IMR-90 (cell line): Measurements from ENCODE around the gene EIF4G3. TPM values are rescaled to one million over a fixed set of nuclear protein-coding genes. Genes with fewer than 3 reads are reported as not detected.

Experiments
- ATAC-seq: fragments of 200-7000 bp; cut with Tn5 transposase; 2 replicates; pipeline ENCODE4 v1.9.1; 2020; ENCODE audit warnings: low read depth, mild to moderate bottlenecking, moderate library complexity
- BruUV-seq: library from RNA; stranded (reverse); fragments of 400-500 nt; replicated peaks from 2 replicates; lab custom pipeline; 2021; lab: Mats Ljungman, UMichigan
- CTCF ChIA-PET: fragments of 300-600 bp; formaldehyde crosslinking; extraction: SDS; loops from one replicate; lab custom pipeline; 2021; ENCODE audit warnings: antibody characterized with exemption; lab: Yijun Ruan, JAX
- POLR2A ChIA-PET: fragments of 300-600 bp; sonication (Branson Sonifier 250); formaldehyde crosslinking; loops from one replicate; lab custom pipeline; 2022; ENCODE audit warnings: antibody characterized with exemption; ENCODE audit not compliant: unreplicated experiment; lab: Charles Lee
- DNase-seq: peaks from one replicate; pipeline ENCODE4 v3.0.0; 2013
- H2AFZ ChIP-seq: replicated peaks from 2 replicates; pipeline ENCODE3; 2013; ENCODE audit warnings: low read length, mild to moderate bottlenecking; ENCODE audit not compliant: poor library complexity
- H2AK5ac ChIP-seq: 2 replicates; pipeline ENCODE4 v1.6.1; 2013; ENCODE audit warnings: low read depth, low read length, inconsistent platforms
- H2AK9ac ChIP-seq: replicated peaks from 2 replicates; pipeline ENCODE3; 2013; ENCODE audit warnings: mild to moderate bottlenecking, low read depth, low read length, moderate library complexity; ENCODE audit not compliant: poor library complexity
- H2BK120ac ChIP-seq: 2 replicates; pipeline ENCODE4 v1.6.1; 2013; ENCODE audit warnings: low read depth, low read length, inconsistent platforms
- H2BK15ac ChIP-seq: 3 replicates; pipeline ENCODE4 v1.6.1; 2013; ENCODE audit warnings: low read depth, low read length, inconsistent platforms
- H2BK20ac ChIP-seq: 2 replicates; pipeline ENCODE4 v1.6.1; 2013; ENCODE audit warnings: low read depth, mild to moderate bottlenecking, inconsistent platforms, low read length, moderate library complexity
- H2BK5ac ChIP-seq: 2 replicates; pipeline ENCODE4 v1.6.1; 2013; ENCODE audit warnings: mild to moderate bottlenecking, low read depth, low read length, inconsistent platforms; ENCODE audit not compliant: poor library complexity, severe bottlenecking
- H3K14ac ChIP-seq: replicated peaks from 2 replicates; pipeline ENCODE4 v1.6.1; 2013; ENCODE audit warnings: low read depth, low read length, inconsistent platforms
- H3K18ac ChIP-seq: 2 replicates; pipeline ENCODE4 v1.6.1; 2013; ENCODE audit warnings: low read depth, low read length, control low read depth
- H3K23ac ChIP-seq: 2 replicates; pipeline ENCODE4 v1.6.1; 2013; ENCODE audit warnings: low read depth, low read length, inconsistent platforms
- H3K27ac ChIP-seq: 2 replicates; pipeline ENCODE4 v1.5.1; 2013; ENCODE audit warnings: mild to moderate bottlenecking, control low read depth, low read length; ENCODE audit not compliant: insufficient read depth
- H3K27me3 ChIP-seq: 2 replicates; pipeline ENCODE4 v1.6.1; 2013; ENCODE audit warnings: low read length; ENCODE audit not compliant: control insufficient read depth, insufficient read depth
- H3K36me3 ChIP-seq: 2 replicates; pipeline ENCODE4 v1.6.1; 2013; ENCODE audit warnings: low read length, mixed read lengths; ENCODE audit not compliant: control insufficient read depth, insufficient read depth
- H3K4ac ChIP-seq: 2 replicates; pipeline ENCODE4 v1.6.1; 2013; ENCODE audit warnings: low read depth, low read length, inconsistent platforms
- H3K4me1 ChIP-seq: 2 replicates; pipeline ENCODE4 v1.6.1; 2013; ENCODE audit warnings: low read length, mixed read lengths; ENCODE audit not compliant: control insufficient read depth, insufficient read depth
- H3K4me2 ChIP-seq: 2 replicates; pipeline ENCODE4 v1.6.1; 2013; ENCODE audit warnings: low read depth, mild to moderate bottlenecking, control low read depth, low read length, moderate library complexity
- H3K4me3 ChIP-seq: 2 replicates; pipeline ENCODE4 v1.5.1; 2013; ENCODE audit warnings: low read depth, mild to moderate bottlenecking, control low read depth, low read length, moderate library complexity; ENCODE audit not compliant: insufficient read depth
- H3K56ac ChIP-seq: 2 replicates; pipeline ENCODE4 v1.6.1; 2013; ENCODE audit warnings: low read length, inconsistent platforms; ENCODE audit not compliant: insufficient read depth; ENCODE audit errors: extremely low read depth
- H3K79me1 ChIP-seq, 2 experiments: 2 replicates each; pipeline ENCODE4 v1.6.1; 2013; ENCODE audit warnings: low read length in 2 of 2, inconsistent platforms in 1 of 2, low read depth in 1 of 2
- H3K9ac ChIP-seq: 2 replicates; pipeline ENCODE4 v1.6.1; 2013; ENCODE audit warnings: low read depth, low read length, control low read depth
- H3K9me1 ChIP-seq: 2 replicates; pipeline ENCODE4 v1.6.1; 2013; ENCODE audit warnings: low read length, inconsistent platforms; ENCODE audit not compliant: insufficient read depth
- H3K9me3 ChIP-seq: 2 replicates; pipeline ENCODE4 v1.6.1; 2013; ENCODE audit warnings: low read length; ENCODE audit not compliant: control insufficient read depth, insufficient read depth
- H4K20me1 ChIP-seq: 2 replicates; pipeline ENCODE4 v1.6.1; 2013; ENCODE audit warnings: low read length, inconsistent platforms; ENCODE audit not compliant: insufficient read depth
- H4K5ac ChIP-seq: 2 replicates; pipeline ENCODE4 v1.6.1; 2013; ENCODE audit warnings: mild to moderate bottlenecking, low read depth, low read length, control low read depth
- H4K8ac ChIP-seq, 2 experiments: 2 replicates each; pipeline ENCODE4 v1.6.1; 2013; ENCODE audit warnings: low read depth in 2 of 2, low read length in 2 of 2, control low read depth in 1 of 2, inconsistent platforms in 1 of 2
- H4K91ac ChIP-seq: 2 replicates; pipeline ENCODE4 v1.6.1; 2013; ENCODE audit warnings: low read depth, low read length, inconsistent platforms; ENCODE audit not compliant: insufficient read depth
- BHLHE40 ChIP-seq: fragments of 150-350 bp; IDR thresholded peaks from 2 replicates; pipeline ENCODE4 v1.6.1; 2016; ENCODE audit warnings: mild to moderate bottlenecking, low read depth, low read length
- ELK1 ChIP-seq: fragments of 150-350 bp; IDR thresholded peaks from 2 replicates; pipeline ENCODE4 v1.6.1; 2016; ENCODE audit warnings: low read depth, mild to moderate bottlenecking, low read length, moderate library complexity, borderline replicate concordance
- MXI1 ChIP-seq: IDR thresholded peaks from 2 replicates; pipeline ENCODE4 v1.6.1; 2012; ENCODE audit warnings: low read depth, mild to moderate bottlenecking, low read length, moderate library complexity, borderline replicate concordance
- NFE2L2 ChIP-seq: fragments of 150-350 bp; IDR thresholded peaks from 2 replicates; pipeline ENCODE4 v1.6.1; 2016; ENCODE audit warnings: low read depth, mild to moderate bottlenecking, low read length
- RCOR1 ChIP-seq: IDR thresholded peaks from 2 replicates; pipeline ENCODE4 v1.6.1; 2012; ENCODE audit warnings: mild to moderate bottlenecking, low read length, improper control_type of control experiment; ENCODE audit not compliant: insufficient replicate concordance
- WGBS, 2 experiments: methylation state at CpG; one replicate each; pipeline versions ENCODE4 v1.1.5 to v1.1.7; 2013; ENCODE audit warnings: missing lambda C conversion rate in 2 of 2; ENCODE audit not compliant: insufficient read length in 1 of 2; ENCODE audit errors: extremely low coverage in 2 of 2; 5-methylcytosine and 5-hydroxymethylcytosine counted together
- dilution Hi-C: fragments of 300-500 bp; cut with HindIII; formaldehyde crosslinking; loops from one replicate; pipeline ENCODE4 v1.14.3; 2018; ENCODE audit warnings: low sequenced_read_pairs; ENCODE audit not compliant: unreplicated experiment
- in situ Hi-C: fragments of 300-500 bp; cut with MboI; formaldehyde crosslinking; loops from 3 replicates; pipeline ENCODE4 v1.14.3; 2019; ENCODE audit warnings: low sequenced_read_pairs, inconsistent platforms, mixed read lengths
- intact Hi-C: fragments of 100-400 bp; cut with micrococcal nuclease; formaldehyde crosslinking; loops from 2 replicates; pipeline ENCODE4 v1.10.0; 2022
- polyA plus RNA-seq, 3 experiments: library from polyadenylated mRNA; depleted of rRNA; stranded (reverse); fragments of >200 nt; gene quantifications; 2 replicates each; pipeline ENCODE4 v1.2.3, GENCODE V29; 2012; ENCODE audit warnings: low replicate concordance in 1 of 3
- total RNA-seq: library from RNA; depleted of rRNA; stranded (reverse); fragments of >200 nt; gene quantifications from 2 replicates; pipeline ENCODE4 v1.2.3, GENCODE V29; 2012

The EIF4G3 gene
- total and polyA plus RNA-seq, 2 of the 4 experiments (the other 2 are of a cell fraction), result 25.8 to 49.2 TPM

- Histone ChIP-seq H2AK9ac (no peak overlapping the region), H3K14ac (no peak overlapping the region; the same call in 1 of the 2 replicates), H2BK20ac (no peak overlapping the region), H2AK5ac (no peak overlapping the region), H2BK5ac (no peak overlapping the region), H3K4me3 (no peak overlapping the region), H2BK15ac (no peak overlapping the region), H4K91ac (no peak overlapping the region), H3K36me3 (peaks cover 3% of the 10 kb centered on the region), H3K27me3 (no peaks in the 10 kb centered on the region), H3K23ac (no peak overlapping the region), H3K18ac (no peak overlapping the region), H3K56ac (no peak overlapping the region), H4K5ac (no peak overlapping the region), H3K4me2 (no peak overlapping the region; the same call in 1 of the 2 replicates), H3K79me1 (peaks cover 21 to 25% of the 10 kb centered on the region in 2 experiments; a peak in 3 of 4 replicates), H2AFZ (no peak overlapping the region), H3K9me3 (no peaks in the 10 kb centered on the region), H4K20me1 (0 out of 2 replicates have a peak, but pooled peaks cover 3% of the 10 kb centered on the region), H2BK120ac (no peak overlapping the region), H3K27ac (no peak overlapping the region), H3K4me1 (peaks cover 3% of the 10 kb centered on the region; the same call in 1 of the 2 replicates), H3K9me1 (no peaks in the 10 kb centered on the region; the same call in 1 of the 2 replicates), H3K4ac (no peak overlapping the region), H3K9ac (no peak overlapping the region), H4K8ac (no peak overlapping the region)
- ChIA-PET CTCF (interaction anchor here (1.1 kb wide), 1 partner anchor 10 kb away, joined by 3 read pairs; no protein-coding TSS in a partner anchor), POLR2A (no interaction called here)
- TF ChIP-seq NFE2L2 (no peak), RCOR1 (no peak), BHLHE40 (no peak), MXI1 (no peak), ELK1 (no peak)
- intact Hi-C loops (no loop called here), in situ Hi-C loops (no loop called here), dilution Hi-C loops (no loop called here)
- peak; percentile 63 for ATAC-seq
- peak; percentile 22 for DNase-seq
- no CpG with 5 or more reads among the region's 2 CpGs for WGBS, 2 experiments
- no TSS peak for BruUV-seq
Observed at GRCh38 chr1:20936216-20936615, 240.5 kb downstream of the EIF4G3 start.
